CD14-positive monocyte (primary cell): ENCODE results near the gene ABCC11. TPM values are rescaled to one million over a fixed set of nuclear protein-coding genes. Genes with fewer than 3 reads are reported as not detected.

Source experiments
- DNase-seq, 3 donors: peaks; one replicate each; pipeline ENCODE4 v3.0.0-alpha.2; 2011 to 2022
- H2AFZ ChIP-seq: 2 replicates; pipeline ENCODE4 v1.6.0; 2012; ENCODE audit warnings: mild to moderate bottlenecking, low read depth, low read length, inconsistent platforms; ENCODE audit not compliant: insufficient read depth, poor library complexity, severe bottlenecking
- H3K27ac ChIP-seq, 2 donors: 1 replicate in 1 of 2; 2 replicates in 1 of 2; pipeline ENCODE4 v1.5.1; 2012 to 2013; ENCODE audit warnings: low read length in 2 of 2, control low read depth in 1 of 2, inconsistent platforms in 1 of 2, low read depth in 1 of 2, mild to moderate bottlenecking in 1 of 2
- H3K27me3 ChIP-seq, 2 donors: one replicate each; pipeline versions ENCODE4 v1.6.0 to v1.6.1; 2011 to 2013; ENCODE audit warnings: low read length in 2 of 2; ENCODE audit not compliant: control insufficient read depth in 2 of 2, insufficient read depth in 2 of 2
- H3K36me3 ChIP-seq, 2 donors: replicated peaks in 1 of 2; 1 replicate in 1 of 2; 2 replicates in 1 of 2; pipeline versions ENCODE4 v1.5.1 to v1.6.1; 2012 to 2013; ENCODE audit warnings: low read length in 2 of 2, control low read depth in 1 of 2, inconsistent platforms in 1 of 2, mild to moderate bottlenecking in 1 of 2; ENCODE audit not compliant: insufficient read depth in 2 of 2, control insufficient read depth in 1 of 2
- H3K4me1 ChIP-seq, 2 donors: 1 replicate in 1 of 2; 2 replicates in 1 of 2; pipeline versions ENCODE4 v1.5.1 to v1.6.1; 2012 to 2013; ENCODE audit warnings: low read length in 2 of 2, control low read depth in 1 of 2, inconsistent platforms in 1 of 2, mild to moderate bottlenecking in 1 of 2, moderate library complexity in 1 of 2; ENCODE audit not compliant: insufficient read depth in 2 of 2, control insufficient read depth in 1 of 2
- H3K4me2 ChIP-seq: replicated peaks from 2 replicates; pipeline ENCODE3; 2012; ENCODE audit warnings: low read length, moderate library complexity, mild to moderate bottlenecking; ENCODE audit not compliant: poor library complexity, severe bottlenecking; ENCODE audit errors: extremely low read depth
- H3K4me3 ChIP-seq, 3 experiments: fragments of 200-600 bp in 1 of 3; sonication (generic) in 1 of 3; replicated peaks in 1 of 3; 1 replicate in 2 of 3; 2 replicates in 1 of 3; pipeline ENCODE4 v1.5.1; 2011 to 2013; ENCODE audit warnings: low read length in 3 of 3, mild to moderate bottlenecking in 3 of 3, control low read depth in 2 of 3, low read depth in 2 of 3, inconsistent platforms in 1 of 3, moderate library complexity in 1 of 3
- H3K79me2 ChIP-seq: 2 replicates; pipeline ENCODE4 v1.6.0; 2012; ENCODE audit warnings: mild to moderate bottlenecking, control low read depth, inconsistent platforms, low read length, moderate library complexity; ENCODE audit not compliant: insufficient read depth
- H3K9ac ChIP-seq: 2 replicates; pipeline ENCODE4 v1.6.0; 2017; ENCODE audit warnings: low read length, mild to moderate bottlenecking; ENCODE audit not compliant: insufficient read depth, poor library complexity, severe bottlenecking
- H3K9me3 ChIP-seq, 2 donors: replicated peaks in 1 of 2; 1 replicate in 1 of 2; 2 replicates in 1 of 2; pipeline versions ENCODE4 v1.5.1 to v1.6.1; 2012 to 2013; ENCODE audit warnings: low read length in 2 of 2, control low read depth in 1 of 2; ENCODE audit not compliant: control insufficient read depth in 1 of 2, insufficient read depth in 1 of 2
- H4K20me1 ChIP-seq: 2 replicates; pipeline ENCODE4 v1.6.0; 2012; ENCODE audit warnings: mild to moderate bottlenecking, low read length, control low read depth, moderate library complexity; ENCODE audit not compliant: insufficient read depth
- H3K27ac Mint-ChIP-seq, 7 donors: one replicate each; pipeline ENCODE4 v1.8.0; 2020; ENCODE audit warnings: mild to moderate bottlenecking in 7 of 7, mixed read lengths in 7 of 7, moderate library complexity in 6 of 7, inconsistent platforms in 2 of 7
- H3K27me3 Mint-ChIP-seq, 3 donors: one replicate each; pipeline ENCODE4 v1.8.0; 2021 to 2022; ENCODE audit warnings: low read depth in 3 of 3, mild to moderate bottlenecking in 3 of 3, mixed read lengths in 3 of 3, moderate library complexity in 3 of 3, inconsistent platforms in 1 of 3
- H3K36me3 Mint-ChIP-seq, 2 donors: one replicate each; pipeline ENCODE4 v1.8.0; 2020; ENCODE audit warnings: mixed read lengths in 2 of 2, inconsistent platforms in 1 of 2, mild to moderate bottlenecking in 1 of 2
- H3K4me1 Mint-ChIP-seq: one replicate; pipeline ENCODE4 v1.8.0; 2020; ENCODE audit warnings: mild to moderate bottlenecking, mixed read lengths
- H3K4me3 Mint-ChIP-seq, 2 donors: one replicate each; pipeline ENCODE4 v1.8.0; 2020; ENCODE audit warnings: mild to moderate bottlenecking in 2 of 2, mixed read lengths in 2 of 2, moderate library complexity in 1 of 2
- H3K9me3 Mint-ChIP-seq, 7 donors: one replicate each; pipeline ENCODE4 v1.8.0; 2020 to 2022; ENCODE audit warnings: mixed read lengths in 7 of 7, mild to moderate bottlenecking in 6 of 7, moderate library complexity in 6 of 7, inconsistent platforms in 2 of 7
- WGBS: methylation state at CpG from one replicate; pipeline ENCODE4 v1.1.5; 2013; ENCODE audit warnings: missing lambda C conversion rate; ENCODE audit not compliant: insufficient coverage; 5-methylcytosine and 5-hydroxymethylcytosine counted together
- intact Hi-C, 2 donors: fragments of 100-400 bp; cut with micrococcal nuclease; formaldehyde crosslinking; loops; one replicate each; pipeline versions ENCODE4 v1.15.0 to v1.15.1; 2023
- polyA plus RNA-seq, 3 donors: library from polyadenylated mRNA; depleted of rRNA in 1 of 3; unstranded in 2 of 3; stranded (reverse) in 1 of 3; fragments of 300-500 nt in 2 of 3; fragments of >200 nt in 1 of 3; fragmentation: Illumina TruSeq in 2 of 3; gene quantifications; 1 replicate in 2 of 3; 2 replicates in 1 of 3; pipeline ENCODE4 v1.2.3, GENCODE V29; 2012 to 2021
- TF ChIP-seq, protein P1 (sequence below): fragments of 200-600 bp; IDR thresholded peaks from one replicate; pipeline ENCODE4 v1.8.0; 2022; ENCODE audit warnings: antibody characterized with exemption, mild to moderate bottlenecking

ABCC11 gene
- polyA plus RNA-seq, 3 donors, result 0.03 TPM; not detected in 2

DNA sequence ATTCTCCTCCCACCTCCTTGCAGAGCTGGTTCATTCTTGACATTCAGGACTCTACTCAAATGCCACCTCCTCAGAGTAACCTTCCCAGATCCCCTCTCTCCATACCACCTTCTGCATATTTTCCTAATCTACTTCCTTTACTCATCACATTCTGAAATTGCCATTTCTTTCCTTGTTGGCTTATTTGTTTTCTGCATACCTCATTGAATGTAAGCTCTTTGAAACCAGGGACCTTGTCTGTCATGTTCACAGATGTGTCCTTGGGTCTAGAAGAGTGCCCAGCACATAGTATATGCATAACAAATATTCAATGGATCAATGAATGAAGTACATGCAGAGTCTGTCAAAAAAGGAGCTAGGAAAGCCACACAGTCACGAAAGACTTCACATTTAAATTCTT, 11.1 kb downstream of the ABCC11 start:
- H3K27ac Mint-ChIP-seq, result no peak overlapping the region
- Histone ChIP-seq H3K27ac (no peak overlapping the region), H4K20me1 (no peaks in the 10 kb centered on the region), H2AFZ (no peak overlapping the region), H3K9me3 (no peaks in the 10 kb centered on the region), H3K4me2 (no peak overlapping the region), H3K4me3 (no peak overlapping the region), H3K36me3 (no peaks in the 10 kb centered on the region), H3K9ac (no peak overlapping the region), H3K27me3 (no peaks in the 10 kb centered on the region), H3K79me2 (no peaks in the 10 kb centered on the region), H3K4me1 (no peaks in the 10 kb centered on the region)
- intact Hi-C loops, result no loop called here
- peaks cover 0 to 11% (median 2%) of the 10 kb centered on the region in 7 donors for H3K9me3 Mint-ChIP-seq
- peaks cover 1 to 4% (median 2%) of the 10 kb centered on the region in 3 donors for H3K27me3 Mint-ChIP-seq
- TF ChIP-seq, protein P1, sequence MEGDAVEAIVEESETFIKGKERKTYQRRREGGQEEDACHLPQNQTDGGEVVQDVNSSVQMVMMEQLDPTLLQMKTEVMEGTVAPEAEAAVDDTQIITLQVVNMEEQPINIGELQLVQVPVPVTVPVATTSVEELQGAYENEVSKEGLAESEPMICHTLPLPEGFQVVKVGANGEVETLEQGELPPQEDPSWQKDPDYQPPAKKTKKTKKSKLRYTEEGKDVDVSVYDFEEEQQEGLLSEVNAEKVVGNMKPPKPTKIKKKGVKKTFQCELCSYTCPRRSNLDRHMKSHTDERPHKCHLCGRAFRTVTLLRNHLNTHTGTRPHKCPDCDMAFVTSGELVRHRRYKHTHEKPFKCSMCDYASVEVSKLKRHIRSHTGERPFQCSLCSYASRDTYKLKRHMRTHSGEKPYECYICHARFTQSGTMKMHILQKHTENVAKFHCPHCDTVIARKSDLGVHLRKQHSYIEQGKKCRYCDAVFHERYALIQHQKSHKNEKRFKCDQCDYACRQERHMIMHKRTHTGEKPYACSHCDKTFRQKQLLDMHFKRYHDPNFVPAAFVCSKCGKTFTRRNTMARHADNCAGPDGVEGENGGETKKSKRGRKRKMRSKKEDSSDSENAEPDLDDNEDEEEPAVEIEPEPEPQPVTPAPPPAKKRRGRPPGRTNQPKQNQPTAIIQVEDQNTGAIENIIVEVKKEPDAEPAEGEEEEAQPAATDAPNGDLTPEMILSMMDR, result no peak
- no CpG with 5 or more reads among the region's 1 CpG for WGBS
- no peak overlapping the region for H3K4me3 Mint-ChIP-seq
- no peaks in the 10 kb centered on the region for H3K36me3 Mint-ChIP-seq
- H3K4me1 Mint-ChIP-seq, result peaks cover 6% of the 10 kb centered on the region
- DNase-seq, result no peak

DNA sequence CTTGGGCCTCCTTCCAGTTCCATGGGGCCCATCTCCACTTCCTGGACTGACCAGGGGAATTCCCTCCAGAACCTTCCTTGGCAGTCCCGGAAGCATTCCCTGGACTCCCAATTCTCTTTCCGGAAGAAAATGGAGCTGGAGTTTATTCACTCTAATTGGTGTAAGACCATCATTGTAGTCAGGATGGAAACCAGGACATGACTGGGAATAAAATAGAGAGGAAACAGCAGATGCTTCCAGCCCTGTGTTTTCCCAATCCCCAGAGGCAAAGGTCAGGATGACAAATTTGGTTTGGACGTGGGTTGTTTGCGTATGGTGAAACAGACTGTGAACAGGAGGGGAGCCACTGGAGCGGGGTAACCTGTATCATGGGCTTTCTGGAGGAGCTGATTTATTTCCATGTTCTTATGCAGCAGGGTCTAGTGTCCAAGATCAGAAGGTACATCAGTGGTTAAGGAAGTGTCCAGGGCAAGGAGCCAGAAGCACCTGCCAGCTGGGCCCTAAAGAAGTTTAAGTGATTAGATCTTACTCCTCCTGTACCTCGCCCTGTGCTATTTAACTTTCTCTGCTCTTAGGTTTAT, 11.7 kb downstream of the ABCC11 start:
- Histone ChIP-seq H2AFZ (no peak overlapping the region), H3K4me1 (no peaks in the 10 kb centered on the region), H3K9me3 (no peaks in the 10 kb centered on the region), H3K79me2 (no peaks in the 10 kb centered on the region), H3K27me3 (no peaks in the 10 kb centered on the region), H3K27ac (no peak overlapping the region), H3K9ac (no peak overlapping the region), H3K36me3 (no peaks in the 10 kb centered on the region), H3K4me2 (no peak overlapping the region), H4K20me1 (no peaks in the 10 kb centered on the region), H3K4me3 (no peak overlapping the region)
- no peak overlapping the region for H3K4me3 Mint-ChIP-seq
- H3K27ac Mint-ChIP-seq, result no peak overlapping the region
- peaks cover 1 to 4% (median 2%) of the 10 kb centered on the region in 3 donors for H3K27me3 Mint-ChIP-seq
- H3K36me3 Mint-ChIP-seq, result no peaks in the 10 kb centered on the region
- WGBS, result 96% methylated on average over 3 of the region's 6 CpGs
- DNase-seq, result no peak
- TF ChIP-seq, protein P1, result no peak
- H3K9me3 Mint-ChIP-seq, result peaks cover 0 to 7% (median 2%) of the 10 kb centered on the region in 7 donors
- peaks cover 7% of the 10 kb centered on the region for H3K4me1 Mint-ChIP-seq
- intact Hi-C loops, result no loop called here
